Endodermal cell (in vitro differentiated cells): ENCODE results near the gene SMURF1. TPM values are rescaled to one million over a fixed set of nuclear protein-coding genes. Genes with fewer than 3 reads are reported as not detected.

ENCODE experiments used
- DNase-seq: peaks from one replicate; pipeline ENCODE4 v3.0.0-alpha.2; 2017
- H3K27ac ChIP-seq: 2 replicates; pipeline ENCODE4 v1.5.1; 2013; ENCODE audit warnings: mild to moderate bottlenecking, low read depth, low read length, moderate library complexity
- H3K27me3 ChIP-seq: 2 replicates; pipeline ENCODE4 v1.6.1; 2013; ENCODE audit warnings: mild to moderate bottlenecking, low read length, moderate library complexity; ENCODE audit not compliant: insufficient read depth, control insufficient read depth, poor library complexity, severe bottlenecking
- H3K36me3 ChIP-seq: 2 replicates; pipeline ENCODE4 v1.7.0; 2013; ENCODE audit warnings: mild to moderate bottlenecking, low read length, moderate library complexity; ENCODE audit not compliant: control insufficient read depth, insufficient read depth
- H3K4me1 ChIP-seq: one replicate; pipeline ENCODE4 v1.7.0; 2013; ENCODE audit warnings: low read length; ENCODE audit not compliant: control insufficient read depth, insufficient read depth
- H3K4me3 ChIP-seq: 2 replicates; pipeline ENCODE4 v1.5.1; 2013; ENCODE audit warnings: mild to moderate bottlenecking, low read length, moderate library complexity
- H3K9ac ChIP-seq: 2 replicates; pipeline ENCODE4 v1.6.1; 2013; ENCODE audit warnings: mild to moderate bottlenecking, low read length, moderate library complexity; ENCODE audit not compliant: poor library complexity, severe bottlenecking; ENCODE audit errors: extremely low read depth
- H3K9me3 ChIP-seq: 2 replicates; pipeline ENCODE4 v1.6.1; 2013; ENCODE audit warnings: mild to moderate bottlenecking, low read length, moderate library complexity; ENCODE audit not compliant: control insufficient read depth
- H3K27ac Mint-ChIP-seq: 2 replicates; pipeline ENCODE4 v1.8.0; 2020; ENCODE audit warnings: mixed read lengths
- H3K27me3 Mint-ChIP-seq: 2 replicates; pipeline ENCODE4 v1.8.0; 2021; ENCODE audit warnings: mild to moderate bottlenecking, mixed read lengths; ENCODE audit not compliant: insufficient read depth
- H3K36me3 Mint-ChIP-seq: 2 replicates; pipeline ENCODE4 v1.8.0; 2020; ENCODE audit warnings: low read depth, mixed read lengths
- H3K4me1 Mint-ChIP-seq: 2 replicates; pipeline ENCODE4 v1.8.0; 2020; ENCODE audit warnings: mixed read lengths
- H3K4me3 Mint-ChIP-seq: 2 replicates; pipeline ENCODE4 v1.8.0; 2020; ENCODE audit warnings: mild to moderate bottlenecking, moderate library complexity, mixed read lengths
- H3K9me3 Mint-ChIP-seq: 2 replicates; pipeline ENCODE4 v1.8.0; 2020; ENCODE audit warnings: mild to moderate bottlenecking, mixed read lengths
- CTCF ChIP-seq: fragments of 200-600 bp; sonication (generic); conservative IDR thresholded peaks from 2 replicates; pipeline ENCODE4 v1.5.0; 2021; ENCODE audit warnings: antibody characterized with exemption, mild to moderate bottlenecking
- WGBS, 2 experiments: methylation state at CpG; one replicate each; pipeline versions ENCODE4 v1.1.5 to v1.1.7; 2013; ENCODE audit warnings: missing lambda C conversion rate in 2 of 2, mixed read lengths in 1 of 2; ENCODE audit not compliant: insufficient coverage in 1 of 2, insufficient read length in 1 of 2; 5-methylcytosine and 5-hydroxymethylcytosine counted together
- total RNA-seq, 2 donors: library from RNA; stranded (reverse); fragmentation: NEBNext Ultra II Directional in 1 of 2; extraction: Animal tissue kit (Norgen Biotek cat#: 25700) in 1 of 2; gene quantifications; 2 replicates in 1 of 2; 3 replicates in 1 of 2; pipeline ENCODE4 v1.2.1, GENCODE V29; 2021

Gene SMURF1
- total RNA-seq, 2 donors from 2014 or later = 31.6 to 38.1 TPM

GRCh38 chr7:99143521-99143852 lies 421 bp downstream of the SMURF1 start:
- Histone ChIP-seq H3K9ac (peak overlapping the region; percentile 41), H3K9me3 (no peaks in the 10 kb centered on the region), H3K27ac (peak overlapping the region; percentile 87), H3K4me3 (no peak overlapping the region), H3K36me3 (peaks cover 4% of the 10 kb centered on the region), H3K27me3 (no peaks in the 10 kb centered on the region), H3K4me1 (peaks cover 17% of the 10 kb centered on the region)
- 0% methylated on average over 2 to 46 of the region's 46 CpGs for WGBS, 2 experiments
- Mint-ChIP-seq H3K27me3 (no peaks in the 10 kb centered on the region), H3K4me3 (peak overlapping the region; percentile 72), H3K4me1 (peaks cover 38% of the 10 kb centered on the region), H3K36me3 (peaks cover 8% of the 10 kb centered on the region), H3K9me3 (no peaks in the 10 kb centered on the region), H3K27ac (peak overlapping the region; percentile 39)
- no peak for TF ChIP-seq CTCF
- DNase-seq = no peak

GRCh38 chr7:99142727-99143520 lies 984 bp downstream of the SMURF1 start:
- H3K9me3 ChIP-seq = no peaks in the 10 kb centered on the region
- peak overlapping the region; percentile 39 for H3K27ac Mint-ChIP-seq
- H3K27me3 ChIP-seq = no peaks in the 10 kb centered on the region
- H3K9ac ChIP-seq = no peak overlapping the region
- 5 to 14% methylated on average over 11 to 33 of the region's 33 CpGs for WGBS, 2 experiments
- H3K4me3 Mint-ChIP-seq = peak overlapping the region; percentile 72
- H3K4me3 ChIP-seq = peak overlapping the region; percentile 78
- H3K9me3 Mint-ChIP-seq = no peaks in the 10 kb centered on the region
- H3K27me3 Mint-ChIP-seq = no peaks in the 10 kb centered on the region
- no peak for TF ChIP-seq CTCF
- H3K36me3 Mint-ChIP-seq = peaks cover 8% of the 10 kb centered on the region
- peak; percentile 99 for DNase-seq
- peaks cover 43% of the 10 kb centered on the region for H3K4me1 Mint-ChIP-seq
- H3K27ac ChIP-seq = peak overlapping the region; percentile 54
- H3K36me3 ChIP-seq = peaks cover 4% of the 10 kb centered on the region
- peaks cover 21% of the 10 kb centered on the region for H3K4me1 ChIP-seq

GRCh38 chr7:99141841-99142726 lies 1.8 kb downstream of the SMURF1 start:
- DNase-seq = peak; percentile 93
- peak overlapping the region; percentile 67 for H3K9ac ChIP-seq
- peak overlapping the region; percentile 77 for H3K27ac ChIP-seq
- TF ChIP-seq CTCF = no peak
- H3K4me3 Mint-ChIP-seq = peak overlapping the region; percentile 72
- 20 to 25% methylated on average over 20 to 27 of the region's 27 CpGs for WGBS, 2 experiments
- H3K9me3 Mint-ChIP-seq = no peaks in the 10 kb centered on the region
- peak overlapping the region; percentile 78 for H3K4me3 ChIP-seq
- H3K27me3 Mint-ChIP-seq = no peaks in the 10 kb centered on the region
- H3K27me3 ChIP-seq = no peaks in the 10 kb centered on the region
- H3K27ac Mint-ChIP-seq = peak overlapping the region; percentile 95
- peaks cover 52% of the 10 kb centered on the region for H3K4me1 Mint-ChIP-seq
- peaks cover 10% of the 10 kb centered on the region for H3K36me3 Mint-ChIP-seq
- H3K9me3 ChIP-seq = no peaks in the 10 kb centered on the region
- peaks cover 4% of the 10 kb centered on the region for H3K36me3 ChIP-seq
- peaks cover 25% of the 10 kb centered on the region for H3K4me1 ChIP-seq
